Ramos (cell line): ENCODE measurements around the gene CXCL10.

ENCODE experiments used
- in situ Hi-C: fragments of 300-500 bp; cut with MboI; formaldehyde crosslinking; loops from one replicate; pipeline ENCODE4 v1.14.3; 2022; ENCODE audit warnings: low sequenced_read_pairs; ENCODE audit not compliant: unreplicated experiment

The CXCL10 gene

DNA sequence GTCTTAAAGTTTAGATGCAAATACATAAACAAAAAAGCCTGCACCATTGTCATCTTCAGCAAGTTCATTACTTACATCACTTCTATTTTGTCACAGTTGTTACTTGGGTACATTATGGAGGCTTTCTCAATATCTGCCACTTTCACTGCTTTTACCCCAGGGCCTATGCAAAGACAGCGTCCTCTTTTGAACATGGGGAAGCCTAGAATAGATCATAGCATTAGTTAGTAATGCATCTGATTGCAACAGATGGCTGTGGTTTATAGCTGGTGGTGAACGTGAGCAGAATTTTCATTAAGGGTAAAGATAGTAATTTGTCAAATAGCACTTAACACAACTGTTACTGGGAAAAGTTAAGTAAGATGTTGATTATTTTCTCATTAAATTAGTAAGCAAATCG lies 11.8 kb upstream of the CXCL10 start:
- in situ Hi-C loops, result no loop called here

GRCh38 chr4:76029300-76029699 lies 6.0 kb upstream of the CXCL10 start:
- in situ Hi-C loops, result no loop called here

GRCh38 chr4:76028350-76028765 lies 5.1 kb upstream of the CXCL10 start:
- in situ Hi-C loops, result no loop called here

- in situ Hi-C loops, result no loop called here
These were observed 768 bp upstream of the CXCL10 start for GRCh38 chr4:76024065-76024464.

GRCh38 chr4:76022677-76023076 lies 620 bp downstream of the CXCL10 start:
- in situ Hi-C loops, result no loop called here

DNA sequence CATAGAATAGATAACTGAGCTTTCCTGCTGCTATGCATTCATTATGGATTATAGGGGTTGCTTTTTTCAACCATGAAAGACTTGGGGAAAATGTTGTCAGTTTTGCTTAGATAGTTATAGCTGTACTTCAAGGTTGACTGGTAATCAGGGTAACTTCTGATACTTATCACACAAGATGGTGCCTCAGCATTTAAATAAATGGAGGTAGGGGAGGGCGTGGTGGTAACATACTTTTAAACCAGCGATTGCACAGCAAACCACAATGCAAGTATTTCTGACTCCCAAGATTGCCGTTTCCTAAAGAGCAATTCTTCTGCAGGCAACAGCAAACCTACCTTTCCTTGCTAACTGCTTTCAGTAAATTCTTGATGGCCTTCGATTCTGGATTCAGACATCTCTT lies 1.3 kb downstream of the CXCL10 start:
- in situ Hi-C loops, result no loop called here

- in situ Hi-C loops, result no loop called here
These were observed 6.1 kb downstream of the CXCL10 start for GRCh38 chr4:76017056-76017686.

DNA sequence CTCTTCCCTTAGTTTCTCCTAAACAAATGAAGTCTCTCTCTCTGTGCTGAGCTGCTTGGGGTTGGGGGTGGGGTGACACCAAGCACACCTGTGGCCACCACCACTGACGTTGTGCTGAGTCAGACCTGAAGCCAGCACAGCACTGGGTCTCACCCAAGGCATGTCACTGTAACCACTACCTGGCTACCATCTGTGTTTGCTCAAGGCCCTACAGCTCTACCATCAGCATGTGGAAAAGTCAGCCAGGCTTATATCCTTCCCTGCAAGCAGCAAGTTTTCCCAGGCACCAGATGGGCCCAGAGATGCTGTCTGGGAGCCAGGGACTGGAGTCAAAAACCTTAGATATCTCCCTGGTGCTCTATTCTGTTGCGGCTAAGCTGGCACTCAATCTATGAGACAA lies 6.9 kb downstream of the CXCL10 start:
- in situ Hi-C loops, result no loop called here

DNA sequence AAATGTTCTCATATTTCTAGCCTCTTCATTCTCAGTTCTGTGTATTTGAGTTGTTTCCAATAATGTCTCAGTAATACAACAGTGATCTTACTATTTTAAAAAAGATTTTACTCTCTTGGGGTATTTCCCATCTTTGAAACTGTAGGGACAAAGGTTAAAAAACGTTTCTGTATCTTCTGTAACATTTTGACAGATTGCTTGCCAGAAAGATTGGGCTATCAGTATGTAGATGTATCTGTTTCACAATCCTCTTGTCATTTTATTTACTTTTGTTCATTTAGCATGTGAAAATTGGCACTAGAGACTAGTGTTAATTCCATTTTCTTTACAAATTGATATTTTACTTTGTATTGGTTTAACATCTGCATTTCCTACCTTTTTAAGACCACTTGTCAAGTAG lies 9.8 kb downstream of the CXCL10 start:
- in situ Hi-C loops, result no loop called here

- in situ Hi-C loops, result no loop called here
These were observed 10.9 kb downstream of the CXCL10 start for GRCh38 chr4:76012388-76012801.

DNA sequence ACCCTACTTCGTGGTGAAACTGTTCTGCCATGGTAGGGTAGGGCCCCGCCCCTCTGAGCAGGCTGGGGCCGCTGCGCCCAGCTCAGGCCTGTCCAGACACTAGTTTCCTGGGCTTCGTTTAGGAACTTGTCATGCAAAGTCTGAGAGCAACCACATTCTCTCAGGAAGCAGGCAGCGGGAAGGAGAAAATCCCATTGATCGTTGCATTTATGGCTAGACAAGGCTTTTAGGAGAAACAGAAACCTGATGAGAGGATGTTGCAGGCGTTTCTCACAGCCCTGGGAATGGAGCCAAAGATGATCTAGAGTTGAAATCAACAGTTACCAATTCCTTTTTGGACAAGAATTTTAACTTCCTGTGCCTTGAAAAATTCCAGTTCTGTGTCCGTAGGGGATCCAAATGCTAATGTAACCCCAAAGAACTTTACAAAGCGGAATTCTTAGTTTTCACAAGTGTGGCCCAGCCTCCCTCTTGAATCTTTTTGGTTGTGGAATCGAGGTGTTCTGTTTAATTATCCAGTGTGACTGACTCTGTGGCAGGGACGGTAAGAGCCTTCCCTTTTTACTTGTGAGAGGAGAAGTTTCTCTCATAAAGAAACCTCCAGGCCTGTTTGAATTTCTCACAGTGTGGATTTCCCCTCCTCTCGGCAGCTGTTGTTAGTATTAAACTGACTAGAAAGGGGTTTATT lies 11.5 kb downstream of the CXCL10 start:
- in situ Hi-C loops, result no loop called here

- in situ Hi-C loops, result no loop called here
These were observed 12.2 kb downstream of the CXCL10 start for GRCh38 chr4:76011018-76011670.

GRCh38 chr4:76010576-76010975 lies 12.7 kb downstream of the CXCL10 start:
- in situ Hi-C loops, result no loop called here

- in situ Hi-C loops, result loop anchor here (10.0 kb wide), 1 partner anchor 55 kb away; no protein-coding TSS in a partner anchor
These were observed 14.0 kb downstream of the CXCL10 start for GRCh38 chr4:76009311-76009710.

- in situ Hi-C loops, result loop anchor here (10.0 kb wide), 1 partner anchor 58 kb away; no protein-coding TSS in a partner anchor
These were observed 16.0 kb downstream of the CXCL10 start, which contains the start of gene CXCL9 for GRCh38 chr4:76007089-76007862. Gene CXCL9, minus strand, starts transcription at chr4:76007509. Its CDS starts 60 bp downstream, at chr4:76007449.

DNA sequence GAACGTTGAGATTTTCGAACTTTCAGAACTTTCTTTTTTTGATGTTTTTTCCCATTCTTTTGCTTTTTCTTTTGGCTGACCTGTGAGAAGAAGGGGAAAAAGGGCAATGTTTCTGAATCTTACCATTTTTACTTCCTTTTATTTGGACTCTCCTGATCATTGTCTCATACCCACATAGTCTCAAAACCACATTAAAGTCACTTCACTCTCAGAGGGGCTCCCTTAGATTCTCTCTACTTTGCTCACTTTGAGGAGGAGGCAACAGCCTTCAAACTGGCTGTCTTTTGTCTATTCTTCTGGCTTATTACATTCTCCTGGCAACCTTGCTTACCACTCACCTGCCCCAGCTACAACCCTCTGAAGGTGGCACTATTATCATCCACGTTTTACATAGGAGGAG lies 19.7 kb downstream of the CXCL10 start:
- in situ Hi-C loops, result loop anchor here (10.0 kb wide), 1 partner anchor 61 kb away; no protein-coding TSS in a partner anchor

DNA sequence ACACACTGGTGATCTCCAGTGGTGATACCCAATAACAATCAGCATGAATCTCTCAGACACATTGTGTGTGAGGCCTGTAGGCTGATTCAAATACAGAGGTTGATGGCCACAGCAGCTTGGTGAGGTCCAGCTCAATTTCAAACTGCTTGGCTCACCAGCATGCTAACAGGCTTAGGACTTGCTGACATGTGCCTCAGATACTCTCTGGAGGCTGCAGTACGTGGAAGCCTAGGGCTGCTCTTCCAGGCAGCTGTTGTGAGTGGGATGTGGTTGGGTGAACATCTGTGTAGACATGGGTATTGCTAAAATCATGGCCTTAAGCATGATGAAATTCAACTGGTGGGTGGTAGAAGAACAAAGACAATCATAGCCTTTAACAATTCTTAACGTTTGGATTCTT lies 20.3 kb downstream of the CXCL10 start:
- in situ Hi-C loops, result loop anchor here (10.0 kb wide), 1 partner anchor 62 kb away; no protein-coding TSS in a partner anchor

GRCh38 chr4:76002176-76002575 lies 21.1 kb downstream of the CXCL10 start:
- in situ Hi-C loops, result loop anchor here (10.0 kb wide), 1 partner anchor 63 kb away; no protein-coding TSS in a partner anchor

- in situ Hi-C loops, result loop anchor here (10.0 kb wide), 1 partner anchor 63 kb away; no protein-coding TSS in a partner anchor
These were observed 21.6 kb downstream of the CXCL10 start for GRCh38 chr4:76001700-76002099.

DNA sequence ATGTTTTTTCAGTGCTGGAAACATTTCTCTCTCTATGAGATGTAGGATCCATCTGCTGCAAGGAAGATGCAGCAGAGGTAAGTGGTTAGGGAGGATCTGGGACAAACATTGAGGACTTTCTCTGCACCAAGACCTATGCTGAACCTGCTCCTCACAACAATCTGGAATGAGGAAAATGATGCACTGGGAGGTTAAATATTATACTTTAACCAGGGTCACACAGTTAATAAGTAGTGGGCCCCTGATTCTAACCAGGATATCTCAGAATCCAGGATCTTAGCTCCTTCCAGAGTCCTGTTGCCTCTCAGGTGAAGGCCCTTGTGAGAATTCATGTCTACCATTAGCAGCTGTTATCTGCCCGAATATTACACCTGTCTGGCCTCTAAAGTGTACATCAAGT lies 23.0 kb downstream of the CXCL10 start:
- in situ Hi-C loops, result loop anchor here (10.0 kb wide), 1 partner anchor 65 kb away; no protein-coding TSS in a partner anchor
